AG09309 (cell line): ENCODE measurements around the gene WNK3.

Source experiments
- DNase-seq: peaks from one replicate; pipeline ENCODE4 v3.0.0-alpha.2; 2010; ENCODE audit warnings: low read depth
- H3K4me3 ChIP-seq: 2 replicates; pipeline ENCODE4 v1.5.1; 2011; ENCODE audit warnings: mild to moderate bottlenecking, low read depth, low read length, moderate library complexity; ENCODE audit not compliant: control insufficient read depth
- CTCF ChIP-seq: IDR thresholded peaks from 2 replicates; pipeline ENCODE4 v1.5.1; 2011; ENCODE audit warnings: mild to moderate bottlenecking, low read depth, low read length, inconsistent platforms; ENCODE audit not compliant: insufficient read depth, control insufficient read depth; ENCODE audit errors: missing control alignments

Gene WNK3

GRCh38 chrX:54246866-54247265 lies 111.0 kb downstream of the WNK3 start:
- no peak for DNase-seq
- TF ChIP-seq CTCF: no peak
- no peak overlapping the region for H3K4me3 ChIP-seq

DNA sequence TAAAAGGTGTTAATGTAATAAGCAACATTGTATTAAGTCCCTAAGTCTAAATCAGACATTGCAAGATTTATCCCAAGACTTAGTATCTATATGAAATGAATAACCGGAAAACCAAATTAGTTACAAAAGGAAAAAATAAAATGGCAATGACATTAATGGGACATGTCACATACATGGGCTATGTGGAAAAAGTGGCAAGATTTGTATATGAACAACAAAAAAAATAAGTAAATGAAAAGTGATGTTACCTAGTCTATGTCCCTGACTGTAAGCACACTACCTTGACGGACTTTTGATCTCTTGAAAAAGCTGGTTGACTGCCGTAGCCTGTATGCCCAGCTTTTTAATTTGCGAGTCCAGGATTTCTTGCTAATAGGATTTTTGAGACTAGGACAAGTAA lies 119.3 kb downstream of the WNK3 start:
- H3K4me3 ChIP-seq: no peak overlapping the region
- TF ChIP-seq CTCF: no peak
- DNase-seq: no peak

GRCh38 chrX:54237014-54237413 lies 120.8 kb downstream of the WNK3 start:
- no peak overlapping the region for H3K4me3 ChIP-seq
- TF ChIP-seq CTCF: no peak
- no peak for DNase-seq

DNA sequence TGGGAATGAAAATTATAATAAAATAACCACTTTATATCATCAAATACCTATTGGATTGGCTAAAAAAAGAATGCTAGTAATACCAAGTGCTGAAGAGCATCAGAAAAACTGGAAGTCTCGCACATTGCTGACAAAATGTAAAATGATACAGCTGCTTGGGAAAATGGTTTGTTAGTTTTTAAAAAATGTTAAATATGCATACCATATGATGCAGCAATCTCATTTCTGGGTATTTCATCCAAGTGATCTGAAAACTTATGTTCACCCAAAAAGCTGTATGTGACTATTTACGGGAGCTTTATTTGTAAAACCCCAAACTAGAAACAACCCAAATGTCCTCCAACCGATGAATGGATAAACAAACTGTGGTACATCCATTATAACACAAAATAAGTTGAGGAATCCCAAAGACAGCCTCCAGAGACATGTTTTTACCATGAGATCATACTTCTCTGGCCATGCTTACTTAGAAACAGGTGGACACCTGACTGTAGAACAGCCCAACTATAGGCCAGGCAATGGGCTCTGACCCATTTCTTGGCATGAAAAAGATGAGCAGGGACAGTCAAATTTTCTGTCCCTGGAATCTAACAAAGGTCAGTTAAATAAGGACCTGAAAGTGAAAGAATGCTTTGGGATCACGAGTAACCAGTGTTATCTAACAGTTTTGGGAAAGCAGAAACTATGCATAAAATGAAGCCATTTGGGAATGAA lies 127.3 kb downstream of the WNK3 start:
- no peak for TF ChIP-seq CTCF
- DNase-seq: no peak
- H3K4me3 ChIP-seq: no peak overlapping the region

GRCh38 chrX:54223581-54223980 lies 134.3 kb downstream of the WNK3 start:
- no peak for DNase-seq
- no peak overlapping the region for H3K4me3 ChIP-seq
- TF ChIP-seq CTCF: no peak

- TF ChIP-seq CTCF: no peak
- DNase-seq: no peak
- no peak overlapping the region for H3K4me3 ChIP-seq
Observed at GRCh38 chrX:54213603-54214002, 144.2 kb downstream of the WNK3 start.
